Upper lobe of right lung (tissue), 1 donor: ENCODE measurements around the gene NXT1. TPM values are rescaled to one million over a fixed set of nuclear protein-coding genes. Genes with fewer than 3 reads are reported as not detected.

Source experiments
- ATAC-seq: fragments of 200-7000 bp; cut with Tn5 transposase; one replicate; pipeline ENCODE4 v1.9.1; 2020; ENCODE audit warnings: mild to moderate bottlenecking, moderate library complexity
- DNase-seq: peaks from one replicate; pipeline ENCODE4 v3.0.0-alpha.2; 2020
- H3K27ac ChIP-seq: fragments of 200-600 bp; one replicate; pipeline ENCODE4 v1.8.0; 2022
- H3K27me3 ChIP-seq: fragments of 200-600 bp; one replicate; pipeline ENCODE4 v1.8.0; 2022; ENCODE audit warnings: mild to moderate bottlenecking
- H3K36me3 ChIP-seq: fragments of 200-600 bp; one replicate; pipeline ENCODE4 v1.8.0; 2022
- H3K4me1 ChIP-seq: fragments of 200-600 bp; one replicate; pipeline ENCODE4 v1.8.0; 2022
- H3K4me3 ChIP-seq: fragments of 200-600 bp; one replicate; pipeline ENCODE4 v1.8.0; 2022; ENCODE audit warnings: mild to moderate bottlenecking
- H3K9me3 ChIP-seq: fragments of 200-600 bp; one replicate; pipeline ENCODE4 v1.8.0; 2022
- intact Hi-C: fragments of 100-400 bp; cut with DNase I; formaldehyde crosslinking; loops from one replicate; pipeline ENCODE4 v1.11.0; 2022
- total RNA-seq: library from RNA; stranded (reverse); fragmentation: NEBNext Ultra II Directional; extraction: Animal tissue kit (Norgen Biotek cat#: 25700); gene quantifications from one replicate; pipeline ENCODE4 v1.2.1, GENCODE V29; 2021
- TF ChIP-seq, protein P1 (sequence below): fragments of 200-600 bp; IDR thresholded peaks from one replicate; pipeline ENCODE4 v1.8.0; 2022; ENCODE audit warnings: antibody characterized with exemption
- donor health status: DM: no; HTN: yes; CAD: no; lungs with severe emphysema.

Gene NXT1
- total RNA-seq, 1 donor from 2014 or later, result 16.2 TPM

DNA sequence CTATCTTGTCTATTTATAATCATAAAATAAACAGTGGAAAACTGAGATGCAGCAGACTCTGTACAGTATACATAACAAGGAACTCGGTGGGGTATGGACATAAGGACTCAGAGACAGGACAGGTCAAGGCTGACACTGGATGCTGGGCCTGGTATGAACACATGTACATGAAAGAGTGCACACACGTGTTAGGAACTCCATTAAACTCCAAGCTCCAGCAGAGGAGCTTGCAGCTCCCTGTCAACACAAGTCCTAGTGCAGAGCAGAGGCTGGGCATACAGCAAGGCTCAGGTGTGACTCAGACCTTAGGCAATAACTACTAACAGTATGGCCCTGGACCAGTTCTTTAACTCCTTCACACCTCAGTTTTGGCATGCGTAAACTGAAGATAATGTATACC, 53.6 kb downstream of the NXT1 start:
- no peaks in the 10 kb centered on the region for H3K9me3 ChIP-seq
- no peaks in the 10 kb centered on the region for H3K4me1 ChIP-seq
- ATAC-seq, result peak; percentile 73
- no peak for DNase-seq
- TF ChIP-seq, protein P1, sequence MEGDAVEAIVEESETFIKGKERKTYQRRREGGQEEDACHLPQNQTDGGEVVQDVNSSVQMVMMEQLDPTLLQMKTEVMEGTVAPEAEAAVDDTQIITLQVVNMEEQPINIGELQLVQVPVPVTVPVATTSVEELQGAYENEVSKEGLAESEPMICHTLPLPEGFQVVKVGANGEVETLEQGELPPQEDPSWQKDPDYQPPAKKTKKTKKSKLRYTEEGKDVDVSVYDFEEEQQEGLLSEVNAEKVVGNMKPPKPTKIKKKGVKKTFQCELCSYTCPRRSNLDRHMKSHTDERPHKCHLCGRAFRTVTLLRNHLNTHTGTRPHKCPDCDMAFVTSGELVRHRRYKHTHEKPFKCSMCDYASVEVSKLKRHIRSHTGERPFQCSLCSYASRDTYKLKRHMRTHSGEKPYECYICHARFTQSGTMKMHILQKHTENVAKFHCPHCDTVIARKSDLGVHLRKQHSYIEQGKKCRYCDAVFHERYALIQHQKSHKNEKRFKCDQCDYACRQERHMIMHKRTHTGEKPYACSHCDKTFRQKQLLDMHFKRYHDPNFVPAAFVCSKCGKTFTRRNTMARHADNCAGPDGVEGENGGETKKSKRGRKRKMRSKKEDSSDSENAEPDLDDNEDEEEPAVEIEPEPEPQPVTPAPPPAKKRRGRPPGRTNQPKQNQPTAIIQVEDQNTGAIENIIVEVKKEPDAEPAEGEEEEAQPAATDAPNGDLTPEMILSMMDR, result no peak
- no peaks in the 10 kb centered on the region for H3K36me3 ChIP-seq
- H3K27me3 ChIP-seq, result no peaks in the 10 kb centered on the region
- H3K4me3 ChIP-seq, result no peak overlapping the region
- no peak overlapping the region for H3K27ac ChIP-seq
- intact Hi-C loops, result no loop called here

Other genes with a start within 250 kb of the NXT1 start
- gene GZF1, start 11.4 kb downstream of the NXT1 start, total RNA-seq, result 12.5 TPM
- gene NAPB, start 70.7 kb downstream of the NXT1 start, total RNA-seq, result 10.8 TPM
- not detected for gene CSTL1, start 88.9 kb downstream of the NXT1 start, total RNA-seq
- not detected for gene CST11, start 102.1 kb downstream of the NXT1 start, total RNA-seq
- gene CST8, start 140.3 kb downstream of the NXT1 start, total RNA-seq, result not detected
- gene CST9L, start 217.7 kb downstream of the NXT1 start, total RNA-seq, result not detected